Loucy (cell line): ENCODE measurements around the gene CTCFL.

Experiments
- CTCF ChIP-seq: fragments of 200-600 bp; sonication (generic); conservative IDR thresholded peaks from 2 replicates; pipeline ENCODE4 v1.5.1; 2014; ENCODE audit warnings: mild to moderate bottlenecking, antibody characterized with exemption, low read length
- EZH2phosphoT487 ChIP-seq: fragments of 200-600 bp; IDR thresholded peaks from 2 replicates; pipeline ENCODE4 v1.6.1; 2018; ENCODE audit warnings: antibody characterized with exemption, mild to moderate bottlenecking, moderate library complexity, borderline replicate concordance

GRCh38 chr20:57555457-57556184 lies 30.7 kb upstream of the CTCFL start:
- TF ChIP-seq CTCF = no peak
- no peak for TF ChIP-seq EZH2phosphoT487
